A673 (cell line): ENCODE data around the gene UNC45B.

Source experiments
- EZH2 ChIP-seq: fragments of 200-600 bp; sonication (generic); IDR thresholded peaks from 2 replicates; pipeline ENCODE4 v1.6.1; 2017; ENCODE audit warnings: borderline replicate concordance, low read depth, mild to moderate bottlenecking, mixed read lengths, antibody characterized with exemption, low read length; ENCODE audit not compliant: poor library complexity, severe bottlenecking
- TF ChIP-seq, protein P1 (sequence below): fragments of 300-800, 200-600 bp; sonication (generic); conservative IDR thresholded peaks from 2 replicates; pipeline ENCODE4 v1.5.1; 2017; ENCODE audit warnings: low read depth, mild to moderate bottlenecking, antibody characterized with exemption, low read length, moderate library complexity, mixed read lengths

DNA sequence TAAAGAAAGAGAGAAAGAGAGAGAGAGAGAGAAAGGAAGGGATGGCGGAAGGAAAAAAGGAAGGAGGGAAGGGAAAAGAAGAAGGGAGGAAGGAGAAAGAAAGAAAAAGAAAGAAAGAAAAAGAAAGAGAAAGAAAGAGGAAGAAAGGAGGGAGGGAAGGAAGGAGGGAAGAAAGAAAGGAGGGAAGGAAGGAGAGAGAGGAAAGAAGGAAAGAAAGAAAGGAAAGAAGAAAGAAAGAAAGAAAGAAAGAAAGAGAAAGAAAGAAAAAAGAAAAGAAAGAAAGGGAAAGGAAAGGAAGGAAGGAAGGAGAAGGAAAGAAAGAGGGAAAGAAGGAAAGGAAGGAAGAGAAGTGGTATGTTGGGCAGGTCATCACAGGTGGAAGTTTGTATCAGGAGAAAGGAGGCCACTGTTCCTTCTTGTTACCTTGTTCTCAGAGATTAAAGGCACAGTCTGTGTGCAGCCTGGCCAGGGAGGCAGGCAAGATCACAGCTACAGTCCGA, 27.3 kb downstream of the UNC45B start:
- TF ChIP-seq, protein P1, sequence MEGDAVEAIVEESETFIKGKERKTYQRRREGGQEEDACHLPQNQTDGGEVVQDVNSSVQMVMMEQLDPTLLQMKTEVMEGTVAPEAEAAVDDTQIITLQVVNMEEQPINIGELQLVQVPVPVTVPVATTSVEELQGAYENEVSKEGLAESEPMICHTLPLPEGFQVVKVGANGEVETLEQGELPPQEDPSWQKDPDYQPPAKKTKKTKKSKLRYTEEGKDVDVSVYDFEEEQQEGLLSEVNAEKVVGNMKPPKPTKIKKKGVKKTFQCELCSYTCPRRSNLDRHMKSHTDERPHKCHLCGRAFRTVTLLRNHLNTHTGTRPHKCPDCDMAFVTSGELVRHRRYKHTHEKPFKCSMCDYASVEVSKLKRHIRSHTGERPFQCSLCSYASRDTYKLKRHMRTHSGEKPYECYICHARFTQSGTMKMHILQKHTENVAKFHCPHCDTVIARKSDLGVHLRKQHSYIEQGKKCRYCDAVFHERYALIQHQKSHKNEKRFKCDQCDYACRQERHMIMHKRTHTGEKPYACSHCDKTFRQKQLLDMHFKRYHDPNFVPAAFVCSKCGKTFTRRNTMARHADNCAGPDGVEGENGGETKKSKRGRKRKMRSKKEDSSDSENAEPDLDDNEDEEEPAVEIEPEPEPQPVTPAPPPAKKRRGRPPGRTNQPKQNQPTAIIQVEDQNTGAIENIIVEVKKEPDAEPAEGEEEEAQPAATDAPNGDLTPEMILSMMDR: no peak
- no peak for TF ChIP-seq EZH2
